Measurements from ENCODE around the gene MATR3. TPM values are rescaled to one million over a fixed set of nuclear protein-coding genes. Genes with fewer than 3 reads are reported as not detected.
"Not testable (repeated sequence)": the region's sequence is repeated elsewhere in the genome, so short reads cannot be mapped to it uniquely, and the experiment has no call there.

MATR3 gene
- total RNA-seq, 2 experiments from 2014 or later: 163 to 179 TPM

DNA sequence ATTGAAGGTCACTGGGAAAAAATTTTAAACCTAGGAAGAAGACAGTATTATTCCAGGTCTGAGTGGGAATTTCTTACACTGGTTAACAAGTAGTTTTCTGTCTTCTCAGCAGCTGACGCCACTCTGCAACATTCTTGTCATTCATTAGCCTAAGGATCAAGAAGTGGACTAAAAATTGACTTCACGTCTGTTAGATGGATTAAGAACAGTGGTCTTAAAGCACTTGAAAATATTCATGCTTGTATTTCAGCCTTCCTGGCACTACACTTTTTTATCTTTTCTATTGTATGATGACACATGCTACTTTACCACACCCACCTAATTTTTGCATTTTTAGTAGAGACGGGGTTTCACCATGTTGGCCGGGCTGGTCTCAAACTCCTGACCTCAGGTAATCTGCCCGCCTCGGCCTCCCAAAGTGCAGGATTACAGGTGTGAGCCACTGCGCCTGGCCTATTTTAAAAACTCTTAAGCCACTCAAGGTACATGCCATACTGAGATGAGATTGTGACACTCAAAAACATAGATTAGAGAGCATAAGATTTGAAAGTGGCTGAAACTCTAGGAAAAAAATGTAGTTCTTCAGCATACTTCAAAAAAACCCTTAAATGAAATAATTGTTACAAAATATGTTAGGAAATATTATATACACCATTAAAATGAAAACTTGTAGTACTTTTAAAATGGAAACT lies 8.4 kb downstream of the MATR3 start:
- Mint-ChIP-seq H3K4me3 (peak overlapping the region; percentile 36), H3K27me3 (no peaks in the 10 kb centered on the region), H3K36me3 (peaks cover 16% of the 10 kb centered on the region), H3K27ac (peak overlapping the region; percentile 84), H3K4me1 (ENCODE audit: low read depth) (peaks cover 91% of the 10 kb centered on the region), H3K9me3 (no peaks in the 10 kb centered on the region)
- POLR2A ChIA-PET: interaction anchor here (9.6 kb wide), 1 partner anchor 6 kb away, joined by 88 read pairs; the partner anchor contains the start of gene MATR3
- CTCF ChIA-PET: no interaction called here
- DNase-seq: no peak
- intact Hi-C loops (cut with micrococcal nuclease): no loop called here

DNA sequence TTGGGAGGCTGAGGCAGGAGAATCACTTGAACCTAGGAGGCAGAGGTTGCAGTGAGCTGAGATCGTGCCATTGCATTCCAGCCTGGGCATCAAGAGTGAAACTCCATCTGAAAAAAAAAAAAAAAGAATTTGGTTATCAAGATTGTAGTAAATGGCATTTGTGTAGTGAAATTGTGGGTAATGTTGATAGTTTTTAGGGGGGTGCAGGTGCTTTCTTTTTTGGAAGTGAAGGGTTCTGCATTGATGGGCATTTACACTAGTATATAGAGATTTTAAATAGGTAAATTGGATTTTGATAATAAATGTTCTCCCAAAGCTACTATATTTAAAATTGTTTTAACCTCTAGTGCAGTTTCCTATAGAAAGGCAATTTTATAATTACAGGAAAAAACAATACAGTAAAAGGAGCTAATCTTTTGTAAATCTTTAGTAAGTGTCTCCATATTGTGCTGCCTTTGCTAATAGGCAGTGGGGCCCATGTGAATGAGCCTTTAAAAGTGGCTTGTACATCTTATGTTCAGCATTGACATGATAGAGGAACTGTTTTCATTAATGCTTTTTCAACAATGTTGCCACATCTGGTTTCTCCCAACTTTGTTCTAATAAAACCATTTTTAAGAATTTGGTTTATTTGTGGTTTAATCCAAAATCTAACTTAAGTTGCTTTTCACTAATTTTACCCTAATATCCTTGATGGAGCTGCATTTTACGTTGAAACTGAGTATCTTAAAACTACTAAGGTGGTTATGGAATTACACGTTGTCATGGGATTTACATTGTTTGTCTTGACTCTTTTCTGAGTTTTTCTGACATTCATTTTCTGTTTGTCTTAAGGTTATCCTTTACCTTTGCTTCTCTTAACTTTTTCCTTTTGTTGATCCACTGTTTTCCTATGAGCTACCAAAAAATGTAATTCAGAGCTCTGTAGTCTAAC lies 11.1 kb downstream of the MATR3 start:
- ChIA-PET POLR2A (interaction anchor here (0.7 to 9.6 kb wide), 6 partner anchors 9 to 113 kb away, joined by 3 to 88 read pairs (median 4); partner anchors contain the start of gene MATR3), CTCF (interaction anchor here (0.7 to 2.7 kb wide), 6 partner anchors 8 to 37 kb away, joined by 3 to 9 read pairs (median 4); partner anchors contain the start of genes MATR3 and PAIP2)
- no peaks in the 10 kb centered on the region for H3K27me3 Mint-ChIP-seq
- H3K36me3 Mint-ChIP-seq: peaks cover 13% of the 10 kb centered on the region
- DNase-seq: no peak
- peaks cover 87% of the 10 kb centered on the region for H3K4me1 Mint-ChIP-seq (ENCODE audit: low read depth)
- no peaks in the 10 kb centered on the region for H3K9me3 Mint-ChIP-seq
- H3K4me3 Mint-ChIP-seq: no peak overlapping the region
- intact Hi-C loops (cut with micrococcal nuclease): no loop called here
- H3K27ac Mint-ChIP-seq: peak overlapping the region; percentile 69

DNA sequence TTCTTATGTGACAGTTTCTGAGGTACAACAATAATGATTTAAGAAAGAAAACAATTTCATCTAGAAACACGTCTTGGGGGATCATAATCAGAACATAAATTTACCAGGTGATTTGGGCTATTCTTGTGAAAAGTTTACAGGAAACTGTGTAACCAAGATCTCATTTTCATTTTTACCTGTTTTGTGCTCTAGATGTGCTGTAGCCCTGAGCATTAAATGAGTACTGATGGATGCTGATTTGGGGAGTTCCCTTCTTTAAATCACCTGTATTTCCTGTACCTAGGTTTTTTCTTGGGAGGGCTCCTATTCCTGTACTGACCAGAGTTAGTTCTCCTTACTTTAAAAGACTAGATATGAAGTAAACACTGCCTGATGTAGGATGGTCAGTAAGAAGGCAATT lies 12.7 kb downstream of the MATR3 start:
- intact Hi-C loops (cut with micrococcal nuclease): loop anchor here (1.0 kb wide), 1 partner anchor 13 kb away; the partner anchor contains the start of gene MATR3
- ChIA-PET CTCF (interaction anchor here (0.9 to 1.6 kb wide), 2 partner anchors 12 to 36 kb away, joined by 4 read pairs; partner anchors contain the start of genes MATR3 and PAIP2), POLR2A (interaction anchor here (1.3 to 9.6 kb wide), 4 partner anchors 11 to 85 kb away, joined by 3 to 88 read pairs (median 3); partner anchors contain the start of genes MATR3 and MZB1)
- no peaks in the 10 kb centered on the region for H3K27me3 Mint-ChIP-seq
- DNase-seq: no peak
- H3K4me3 Mint-ChIP-seq: no peak overlapping the region
- H3K27ac Mint-ChIP-seq: peak overlapping the region; percentile 83
- peaks cover 17% of the 10 kb centered on the region for H3K36me3 Mint-ChIP-seq
- H3K4me1 Mint-ChIP-seq (ENCODE audit: low read depth): peaks cover 86% of the 10 kb centered on the region
- H3K9me3 Mint-ChIP-seq: no peaks in the 10 kb centered on the region

DNA sequence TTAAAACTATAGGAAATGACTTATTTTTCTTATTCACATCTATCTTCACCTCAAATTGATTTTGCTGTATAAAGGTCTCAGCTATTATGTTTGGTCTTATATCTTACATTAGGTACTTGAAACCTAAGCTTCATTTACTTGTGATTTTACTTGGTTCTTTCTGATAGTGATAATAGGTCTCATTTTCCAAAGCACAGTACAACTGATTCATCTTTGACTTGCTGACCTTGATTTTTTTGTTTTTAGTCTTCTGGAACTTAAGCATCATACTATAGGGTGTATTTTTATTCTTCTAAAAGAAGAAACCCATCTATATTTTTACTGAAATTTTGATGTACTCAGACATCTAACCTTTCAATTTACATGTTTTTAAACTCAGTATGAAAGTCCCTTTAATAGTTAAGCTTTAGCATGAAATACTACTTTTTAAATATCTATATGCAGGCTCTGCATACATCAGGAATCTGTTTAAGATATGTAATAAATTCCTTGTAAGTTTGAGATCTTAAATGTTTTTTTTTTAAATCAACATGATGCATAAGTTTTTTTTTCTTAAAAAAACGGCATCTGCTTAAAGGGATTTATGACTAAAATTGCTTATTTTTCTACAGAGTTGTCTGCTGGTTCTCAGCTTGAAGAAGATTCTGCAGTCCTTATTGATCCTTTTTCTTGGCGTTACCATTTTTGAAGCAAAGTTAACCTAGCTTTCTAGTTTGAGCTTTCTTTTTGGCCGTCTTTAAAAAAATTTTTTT lies 13.3 kb downstream of the MATR3 start:
- peak overlapping the region; percentile 83 for H3K27ac Mint-ChIP-seq
- ChIA-PET POLR2A (interaction anchor here (0.6 to 9.6 kb wide), 6 partner anchors 11 to 1611 kb away, joined by 3 to 88 read pairs (median 3); partner anchors contain the start of genes MATR3 and MZB1), CTCF (interaction anchor here (0.7 to 1.6 kb wide), 3 partner anchors 13 to 159 kb away, joined by 3 to 4 read pairs (median 4); partner anchors contain the start of genes MATR3 and PAIP2)
- peaks cover 84% of the 10 kb centered on the region for H3K4me1 Mint-ChIP-seq (ENCODE audit: low read depth)
- no peaks in the 10 kb centered on the region for H3K27me3 Mint-ChIP-seq
- H3K9me3 Mint-ChIP-seq: no peaks in the 10 kb centered on the region
- H3K36me3 Mint-ChIP-seq: peaks cover 15% of the 10 kb centered on the region
- intact Hi-C loops (cut with micrococcal nuclease): loop anchor here (1.0 kb wide), 1 partner anchor 14 kb away; the partner anchor contains the start of gene MATR3
- H3K4me3 Mint-ChIP-seq: peak overlapping the region; percentile 17
- no peak for DNase-seq

DNA sequence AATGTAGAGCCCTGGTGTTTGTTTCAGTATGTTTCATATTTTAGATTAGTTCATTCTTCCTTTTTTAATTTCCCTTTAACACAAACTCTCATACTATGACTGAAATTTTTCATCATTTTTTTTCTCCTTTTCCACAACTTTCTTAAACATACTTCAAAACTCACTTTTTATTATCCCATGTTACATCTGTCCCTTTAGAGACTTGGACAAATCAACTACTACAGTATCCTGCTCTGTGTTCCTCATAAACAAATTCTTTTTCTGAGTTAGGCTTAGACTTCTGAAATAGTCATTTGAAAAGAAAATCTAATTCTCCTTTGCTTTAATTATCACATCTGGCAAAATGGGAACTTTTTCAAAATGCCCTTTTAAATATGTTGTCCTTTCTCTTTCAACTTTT lies 15.3 kb downstream of the MATR3 start:
- intact Hi-C loops (cut with micrococcal nuclease): no loop called here
- Mint-ChIP-seq H3K27ac (peak overlapping the region; percentile 74), H3K36me3 (peaks cover 11% of the 10 kb centered on the region), H3K4me1 (ENCODE audit: low read depth) (peaks cover 76% of the 10 kb centered on the region), H3K9me3 (no peaks in the 10 kb centered on the region), H3K4me3 (peak overlapping the region; percentile 7), H3K27me3 (no peaks in the 10 kb centered on the region)
- POLR2A ChIA-PET: interaction anchor here (9.6 kb wide), 1 partner anchor 13 kb away, joined by 88 read pairs; the partner anchor contains the start of gene MATR3
- DNase-seq: no peak
- CTCF ChIA-PET: interaction anchor here (1.3 to 1.8 kb wide), 3 partner anchors 11 to 33 kb away, joined by 3 to 5 read pairs (median 4); partner anchors contain the start of gene PAIP2

DNA sequence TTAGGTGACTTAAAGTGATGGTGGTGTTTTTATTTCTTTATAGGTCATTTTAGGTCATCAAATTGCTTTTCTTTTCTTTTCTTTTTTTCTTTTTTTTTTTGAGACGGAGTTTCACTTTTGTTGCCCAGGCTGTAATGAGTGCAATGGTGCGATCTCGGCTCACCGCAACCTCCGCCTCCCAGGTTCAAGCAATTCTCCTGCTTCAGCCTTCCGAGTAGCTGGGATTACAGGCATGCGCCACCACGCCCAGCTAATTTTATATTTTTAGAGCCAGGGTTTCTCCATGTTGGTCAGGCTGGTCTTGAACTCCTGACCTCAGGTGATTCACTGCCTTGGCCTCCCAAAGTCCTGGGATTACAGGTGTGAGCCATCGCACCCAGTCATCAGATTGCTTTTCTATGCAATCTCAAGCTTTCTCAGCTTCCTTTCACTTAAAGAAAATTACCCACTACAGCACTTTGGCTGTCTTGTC lies 17.2 kb downstream of the MATR3 start:
- peaks cover 72% of the 10 kb centered on the region for H3K4me1 Mint-ChIP-seq (ENCODE audit: low read depth)
- H3K9me3 Mint-ChIP-seq; intact Hi-C loops (cut with micrococcal nuclease); H3K4me3 Mint-ChIP-seq; H3K27me3 Mint-ChIP-seq: not testable (repeated sequence)
- POLR2A ChIA-PET: interaction anchor here (1.4 to 9.6 kb wide), 3 partner anchors 11 to 31 kb away, joined by 3 to 88 read pairs (median 6); partner anchors contain the start of gene MATR3
- CTCF ChIA-PET: interaction anchor here (0.6 to 2.4 kb wide), 3 partner anchors 31 to 440 kb away, joined by 3 to 6 read pairs (median 3); partner anchors contain the start of gene PAIP2
- peak; percentile 57 for DNase-seq
- peaks cover 23% of the 10 kb centered on the region for H3K36me3 Mint-ChIP-seq
- H3K27ac Mint-ChIP-seq: peak overlapping the region; percentile 57

DNA sequence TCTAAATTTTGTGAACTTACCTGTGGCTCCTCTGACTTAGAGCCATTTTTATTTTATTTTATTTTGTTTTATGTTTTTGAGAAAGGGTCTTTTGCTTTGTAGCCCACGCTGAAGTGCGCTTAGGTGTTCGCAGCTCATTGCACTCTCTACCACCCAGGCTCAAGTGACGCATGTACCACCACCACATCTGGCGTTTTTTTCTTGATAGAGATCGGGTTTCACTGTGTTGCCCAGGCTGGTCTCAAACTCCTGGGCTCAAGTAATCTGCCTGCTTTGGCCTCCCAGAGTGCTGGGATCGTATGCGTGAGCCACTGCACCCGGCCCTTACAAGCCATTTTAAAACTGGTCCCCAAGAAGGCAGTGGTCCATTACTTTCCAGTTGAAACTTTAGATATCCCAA lies 18.5 kb downstream of the MATR3 start:
- H3K27ac Mint-ChIP-seq: no peak overlapping the region
- ChIA-PET POLR2A (interaction anchor here (1.0 kb wide), 1 partner anchor 30 kb away, joined by 3 read pairs; the partner anchor contains the start of gene PAIP2), CTCF (interaction anchor here (0.5 to 2.4 kb wide), 3 partner anchors 36 to 753 kb away, joined by 3 to 6 read pairs (median 3); no protein-coding TSS in a partner anchor)
- peaks cover 62% of the 10 kb centered on the region for H3K4me1 Mint-ChIP-seq (ENCODE audit: low read depth)
- peaks cover 30% of the 10 kb centered on the region for H3K36me3 Mint-ChIP-seq
- no peak overlapping the region for H3K4me3 Mint-ChIP-seq
- H3K27me3 Mint-ChIP-seq: no peaks in the 10 kb centered on the region
- no peaks in the 10 kb centered on the region for H3K9me3 Mint-ChIP-seq
- intact Hi-C loops (cut with micrococcal nuclease): no loop called here
- DNase-seq: no peak

DNA sequence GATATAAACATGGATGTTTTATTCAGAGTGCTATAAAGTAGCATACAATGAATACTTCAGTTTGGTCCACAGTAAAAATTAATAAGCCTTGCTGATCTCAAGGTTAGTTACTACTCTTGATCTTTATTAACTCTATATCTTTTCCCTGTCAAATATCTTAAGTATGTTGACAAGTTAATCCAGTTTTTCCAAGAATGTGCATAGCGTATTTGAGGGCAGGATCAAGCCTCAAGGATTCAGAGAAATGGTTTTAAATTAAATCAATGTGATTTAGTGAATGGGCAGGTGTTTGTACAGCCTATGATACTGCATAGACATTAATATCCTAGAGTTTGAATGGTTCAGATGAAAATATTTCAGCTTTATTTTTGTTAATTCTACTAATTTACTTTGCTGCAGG lies 20.7 kb downstream of the MATR3 start:
- Mint-ChIP-seq H3K4me1 (ENCODE audit: low read depth) (peaks cover 41% of the 10 kb centered on the region), H3K27ac (peak overlapping the region; percentile 5), H3K27me3 (no peaks in the 10 kb centered on the region), H3K36me3 (peaks cover 38% of the 10 kb centered on the region), H3K4me3 (no peak overlapping the region), H3K9me3 (no peaks in the 10 kb centered on the region)
- intact Hi-C loops (cut with micrococcal nuclease): no loop called here
- no peak for DNase-seq
- POLR2A ChIA-PET: interaction anchor here (1.4 kb wide), 1 partner anchor 10 kb away, joined by 3 read pairs; no protein-coding TSS in a partner anchor
- CTCF ChIA-PET: interaction anchor here (1.3 kb wide), 1 partner anchor 18 kb away, joined by 3 read pairs; no protein-coding TSS in a partner anchor

DNA sequence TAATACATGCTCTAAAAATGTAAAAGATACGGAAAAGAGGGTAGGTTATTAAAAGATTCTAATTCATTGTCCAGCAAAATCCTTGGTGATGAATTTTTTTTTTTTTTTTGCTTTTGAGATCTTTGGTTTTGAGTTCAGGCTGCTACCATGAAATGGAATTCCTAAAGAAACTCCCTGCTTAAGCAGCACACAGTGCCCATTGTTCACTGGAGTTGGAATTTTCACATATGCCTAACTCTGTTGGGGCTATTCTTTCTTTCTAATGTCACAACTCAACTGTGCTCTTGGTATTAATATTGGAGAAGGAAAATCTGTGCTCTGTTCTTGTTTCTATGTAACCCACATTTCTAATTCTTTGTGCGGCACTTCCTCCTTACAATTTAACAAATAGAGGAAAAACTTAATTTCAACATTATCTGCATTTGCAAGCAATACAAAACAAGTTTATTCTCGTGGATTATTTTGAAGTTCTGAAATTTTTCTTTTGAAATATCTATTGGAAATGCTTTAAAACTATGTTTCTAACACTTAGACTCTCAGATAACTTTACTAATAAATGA lies 21.6 kb downstream of the MATR3 start:
- no peaks in the 10 kb centered on the region for H3K9me3 Mint-ChIP-seq
- POLR2A ChIA-PET: no interaction called here
- no peak overlapping the region for H3K27ac Mint-ChIP-seq
- no peak for DNase-seq
- H3K36me3 Mint-ChIP-seq: peaks cover 39% of the 10 kb centered on the region
- no peak overlapping the region for H3K4me3 Mint-ChIP-seq
- H3K27me3 Mint-ChIP-seq: no peaks in the 10 kb centered on the region
- CTCF ChIA-PET: no interaction called here
- H3K4me1 Mint-ChIP-seq (ENCODE audit: low read depth): peaks cover 36% of the 10 kb centered on the region
- intact Hi-C loops (cut with micrococcal nuclease): no loop called here

DNA sequence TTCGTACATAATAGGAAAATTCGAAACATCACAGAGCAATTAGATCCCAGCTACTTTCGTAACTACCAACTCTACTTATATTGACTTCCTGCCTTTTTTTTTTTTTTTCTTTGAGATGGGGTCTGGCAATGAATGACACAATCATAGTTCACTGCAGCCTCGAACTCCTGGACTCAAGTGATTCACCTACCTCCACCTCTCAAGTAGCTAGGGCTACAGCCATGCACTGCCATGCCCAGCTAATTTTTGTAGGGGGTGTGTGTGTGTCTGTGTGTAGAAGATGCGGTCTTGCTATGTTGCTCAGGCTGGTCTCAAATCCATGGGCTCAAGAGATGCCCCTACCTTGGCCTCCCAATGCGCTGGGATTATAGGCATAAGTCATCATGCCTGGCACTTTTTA lies 42.3 kb downstream of the MATR3 start:
- peak; percentile 20 for DNase-seq
- peaks cover 8% of the 10 kb centered on the region for H3K36me3 Mint-ChIP-seq
- H3K4me1 Mint-ChIP-seq (ENCODE audit: low read depth): peaks cover 23% of the 10 kb centered on the region
- H3K4me3 Mint-ChIP-seq: no peak overlapping the region
- H3K27me3 Mint-ChIP-seq: no peaks in the 10 kb centered on the region
- ChIA-PET POLR2A (interaction anchor here (1.5 to 1.7 kb wide), 3 partner anchors 12 to 31 kb away, joined by 3 to 6 read pairs (median 4); no protein-coding TSS in a partner anchor), CTCF (no interaction called here)
- H3K9me3 Mint-ChIP-seq: no peaks in the 10 kb centered on the region
- H3K27ac Mint-ChIP-seq: peak overlapping the region; percentile 60
- intact Hi-C loops (cut with micrococcal nuclease): no loop called here

All from activated CD4-positive, alpha-beta memory T cell treated with anti-CD3 and anti-CD28 coated beads for 36 hours (primary cell).